HepG2 (cell line): ENCODE measurements around the gene PPIL6. TPM values are rescaled to one million over a fixed set of nuclear protein-coding genes. Genes with fewer than 3 reads are reported as not detected.

Experiments used
- CHCHD3 ChIP-seq: sonication (generic); formaldehyde crosslinking; IDR thresholded peaks from 2 replicates; pipeline ENCODE4 v1.8.0; 2022; ENCODE audit warnings: mild to moderate bottlenecking, missing genetic modification reagents, moderate library complexity
- FOXJ3 ChIP-seq: sonication (generic); formaldehyde crosslinking; IDR thresholded peaks from 2 replicates; pipeline ENCODE4 v1.4.0; 2020; ENCODE audit warnings: missing genetic modification reagents, mild to moderate bottlenecking, borderline replicate concordance
- GLMP ChIP-seq: sonication (generic); formaldehyde crosslinking; IDR thresholded peaks from 2 replicates; pipeline ENCODE4 v1.9.0; 2021; ENCODE audit warnings: missing genetic modification reagents, mild to moderate bottlenecking, borderline replicate concordance
- GMEB1 ChIP-seq: sonication (generic); formaldehyde crosslinking; IDR thresholded peaks from 2 replicates; pipeline ENCODE4 v1.5.1; 2020; ENCODE audit warnings: missing genetic modification reagents, mild to moderate bottlenecking, borderline replicate concordance
- HOXA7 ChIP-seq: sonication (generic); formaldehyde crosslinking; IDR thresholded peaks from 2 replicates; pipeline ENCODE4 v1.8.1; 2022; ENCODE audit warnings: mild to moderate bottlenecking, missing genetic modification reagents, moderate library complexity
- JUNB ChIP-seq: sonication (generic); formaldehyde crosslinking; IDR thresholded peaks from 2 replicates; pipeline ENCODE4 v1.8.0; 2022; ENCODE audit warnings: missing genetic modification reagents, mild to moderate bottlenecking, borderline replicate concordance
- KDM3A ChIP-seq: IDR thresholded peaks from 2 replicates; pipeline ENCODE4 v1.6.1; 2018; ENCODE audit warnings: low read depth, missing compliant biosample characterization
- KMT2B ChIP-seq: IDR thresholded peaks from 2 replicates; pipeline ENCODE4 v1.6.1; 2016; ENCODE audit warnings: missing genetic modification reagents, missing compliant biosample characterization
- MTF1 ChIP-seq: sonication (generic); formaldehyde crosslinking; IDR thresholded peaks from 2 replicates; pipeline ENCODE4 v1.5.0; 2020; ENCODE audit warnings: missing genetic modification reagents
- MXD3 ChIP-seq: IDR thresholded peaks from 2 replicates; pipeline ENCODE4 v1.6.1; 2016; ENCODE audit warnings: mild to moderate bottlenecking, missing biosample characterization, missing genetic modification reagents
- SRY ChIP-seq: sonication (generic); formaldehyde crosslinking; IDR thresholded peaks from 2 replicates; pipeline ENCODE4 v1.8.0; 2022; ENCODE audit warnings: mild to moderate bottlenecking, missing genetic modification reagents
- TBX2 ChIP-seq: sonication (generic); formaldehyde crosslinking; IDR thresholded peaks from 2 replicates; pipeline ENCODE4 v1.5.0; 2020; ENCODE audit warnings: missing genetic modification reagents, mild to moderate bottlenecking, borderline replicate concordance
- ZFP82 ChIP-seq: sonication (generic); formaldehyde crosslinking; IDR thresholded peaks from 2 replicates; pipeline ENCODE4 v1.5.1; 2020; ENCODE audit warnings: mild to moderate bottlenecking, missing genetic modification reagents, borderline replicate concordance
- ZKSCAN5 ChIP-seq: sonication (generic); formaldehyde crosslinking; IDR thresholded peaks from 2 replicates; pipeline ENCODE4 v1.5.1; 2020; ENCODE audit warnings: mild to moderate bottlenecking, missing genetic modification reagents
- ZNF33B ChIP-seq: sonication (generic); formaldehyde crosslinking; IDR thresholded peaks from 2 replicates; pipeline ENCODE4 v1.5.1; 2020; ENCODE audit warnings: mild to moderate bottlenecking, missing genetic modification reagents
- ZNF460 ChIP-seq: sonication (generic); formaldehyde crosslinking; IDR thresholded peaks from 2 replicates; pipeline ENCODE4 v1.5.1; 2020; ENCODE audit warnings: missing genetic modification reagents, mild to moderate bottlenecking, borderline replicate concordance
- ZNF543 ChIP-seq: sonication (generic); formaldehyde crosslinking; IDR thresholded peaks from 2 replicates; pipeline ENCODE4 v1.4.0; 2020; ENCODE audit warnings: mild to moderate bottlenecking, missing genetic modification reagents
- ZNF552 ChIP-seq: sonication (generic); formaldehyde crosslinking; IDR thresholded peaks from 2 replicates; pipeline ENCODE4 v1.9.0; 2022; ENCODE audit warnings: missing genetic modification reagents, mild to moderate bottlenecking, borderline replicate concordance
- ZNF790 ChIP-seq: sonication (generic); formaldehyde crosslinking; IDR thresholded peaks from 2 replicates; pipeline ENCODE4 v1.8.0; 2022; ENCODE audit warnings: missing genetic modification reagents, mild to moderate bottlenecking, borderline replicate concordance
- polyA plus RNA-seq, 8 experiments: library from polyadenylated mRNA; depleted of rRNA in 3 of 8; stranded (reverse) in 7 of 8; unstranded in 1 of 8; fragments of >200 nt; fragmentation: Illumina TruSeq in 4 of 8; extraction: Trizol in 4 of 8; gene quantifications; 2 replicates each; pipeline versions ENCODE4 v1.2.1 to v1.2.3, GENCODE V29; 2011 to 2016; ENCODE audit warnings: low read depth in 4 of 8, missing spikeins in 1 of 8, mixed read lengths in 1 of 8; ENCODE audit not compliant: insufficient read depth in 1 of 8
- total RNA-seq, 5 experiments: library from RNA; depleted of rRNA; stranded (reverse); fragments of >200 nt; fragmentation: Illumina TruSeq; extraction: Trizol; gene quantifications; 2 replicates each; pipeline ENCODE4 v1.2.3, GENCODE V29; 2016; ENCODE audit warnings: low read depth in 1 of 5
- TF ChIP-seq, protein P1 (sequence below): sonication (generic); formaldehyde crosslinking; IDR thresholded peaks from 2 replicates; pipeline ENCODE4 v1.9.0; 2021; ENCODE audit warnings: mild to moderate bottlenecking, missing genetic modification reagents

The PPIL6 gene
- total and polyA plus RNA-seq, 2 of the 13 experiments (the other 11 are each of a cell fraction or from before 2014, with no cell fraction given), result 0.22 to 0.46 TPM

DNA sequence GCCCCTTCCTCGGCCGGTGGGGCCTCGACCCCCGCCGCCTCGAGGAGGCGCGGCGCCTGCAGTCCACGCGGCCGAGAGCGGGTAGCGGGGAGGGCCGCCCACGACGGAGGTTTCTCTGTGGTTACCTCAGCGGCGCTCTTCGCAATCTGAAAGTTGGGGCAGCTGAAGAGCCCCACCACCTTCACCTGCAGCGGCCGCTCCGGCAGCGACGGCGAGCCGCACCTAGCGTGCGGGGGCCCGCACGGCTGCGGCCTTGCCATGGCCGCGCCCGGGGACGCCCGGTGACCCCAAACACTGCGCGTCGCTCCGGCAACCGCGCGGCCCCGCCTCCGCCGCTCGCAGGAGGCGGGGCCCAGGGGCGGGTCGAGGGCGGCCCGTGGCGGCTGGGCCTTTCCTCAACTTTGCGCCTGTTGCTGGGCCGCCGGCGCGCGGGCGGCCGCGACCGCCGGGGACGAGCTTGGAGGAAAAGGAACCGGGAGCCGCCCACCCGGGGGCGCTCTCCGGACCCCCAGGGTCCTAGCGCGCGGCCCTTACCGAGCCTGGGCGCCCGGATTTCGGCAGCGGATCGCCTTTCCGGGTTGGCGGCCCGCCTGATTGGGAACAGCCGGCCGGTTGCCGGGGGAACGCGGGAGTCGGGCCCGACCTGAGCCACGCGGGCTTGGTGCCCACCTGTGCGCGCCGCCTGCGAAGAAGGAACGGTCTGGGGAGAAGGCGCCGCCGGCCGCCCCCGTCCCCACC is at the start of gene PPIL6, which contains the start of gene SMPD2 (continued):
- peak; percentile 62; the same call in 1 of the 2 replicates for TF ChIP-seq TBX2 (CRISPR knock-in tag)
- no peak; the same call in 1 of the 2 replicates for TF ChIP-seq ZNF543 (CRISPR knock-in tag)
- no peak for TF ChIP-seq ZNF460 (CRISPR knock-in tag)
- no peak for TF ChIP-seq GLMP (CRISPR knock-in tag)
- 0 out of 2 replicates have a peak, but pooled peaks have one; percentile 28 for TF ChIP-seq ZNF552 (CRISPR knock-in tag)
- no peak for TF ChIP-seq JUNB (CRISPR knock-in tag)
- TF ChIP-seq SRY, result peak; percentile 88
- peak; percentile 42 for TF ChIP-seq KMT2B
- no peak for TF ChIP-seq FOXJ3 (CRISPR knock-in tag)
- TF ChIP-seq ZNF790 (CRISPR knock-in tag), result peak; percentile 34; the same call in 1 of the 2 replicates
- no peak for TF ChIP-seq KDM3A (CRISPR knock-in tag)
- TF ChIP-seq ZKSCAN5 (CRISPR knock-in tag), result no peak
- TF ChIP-seq, protein P1, sequence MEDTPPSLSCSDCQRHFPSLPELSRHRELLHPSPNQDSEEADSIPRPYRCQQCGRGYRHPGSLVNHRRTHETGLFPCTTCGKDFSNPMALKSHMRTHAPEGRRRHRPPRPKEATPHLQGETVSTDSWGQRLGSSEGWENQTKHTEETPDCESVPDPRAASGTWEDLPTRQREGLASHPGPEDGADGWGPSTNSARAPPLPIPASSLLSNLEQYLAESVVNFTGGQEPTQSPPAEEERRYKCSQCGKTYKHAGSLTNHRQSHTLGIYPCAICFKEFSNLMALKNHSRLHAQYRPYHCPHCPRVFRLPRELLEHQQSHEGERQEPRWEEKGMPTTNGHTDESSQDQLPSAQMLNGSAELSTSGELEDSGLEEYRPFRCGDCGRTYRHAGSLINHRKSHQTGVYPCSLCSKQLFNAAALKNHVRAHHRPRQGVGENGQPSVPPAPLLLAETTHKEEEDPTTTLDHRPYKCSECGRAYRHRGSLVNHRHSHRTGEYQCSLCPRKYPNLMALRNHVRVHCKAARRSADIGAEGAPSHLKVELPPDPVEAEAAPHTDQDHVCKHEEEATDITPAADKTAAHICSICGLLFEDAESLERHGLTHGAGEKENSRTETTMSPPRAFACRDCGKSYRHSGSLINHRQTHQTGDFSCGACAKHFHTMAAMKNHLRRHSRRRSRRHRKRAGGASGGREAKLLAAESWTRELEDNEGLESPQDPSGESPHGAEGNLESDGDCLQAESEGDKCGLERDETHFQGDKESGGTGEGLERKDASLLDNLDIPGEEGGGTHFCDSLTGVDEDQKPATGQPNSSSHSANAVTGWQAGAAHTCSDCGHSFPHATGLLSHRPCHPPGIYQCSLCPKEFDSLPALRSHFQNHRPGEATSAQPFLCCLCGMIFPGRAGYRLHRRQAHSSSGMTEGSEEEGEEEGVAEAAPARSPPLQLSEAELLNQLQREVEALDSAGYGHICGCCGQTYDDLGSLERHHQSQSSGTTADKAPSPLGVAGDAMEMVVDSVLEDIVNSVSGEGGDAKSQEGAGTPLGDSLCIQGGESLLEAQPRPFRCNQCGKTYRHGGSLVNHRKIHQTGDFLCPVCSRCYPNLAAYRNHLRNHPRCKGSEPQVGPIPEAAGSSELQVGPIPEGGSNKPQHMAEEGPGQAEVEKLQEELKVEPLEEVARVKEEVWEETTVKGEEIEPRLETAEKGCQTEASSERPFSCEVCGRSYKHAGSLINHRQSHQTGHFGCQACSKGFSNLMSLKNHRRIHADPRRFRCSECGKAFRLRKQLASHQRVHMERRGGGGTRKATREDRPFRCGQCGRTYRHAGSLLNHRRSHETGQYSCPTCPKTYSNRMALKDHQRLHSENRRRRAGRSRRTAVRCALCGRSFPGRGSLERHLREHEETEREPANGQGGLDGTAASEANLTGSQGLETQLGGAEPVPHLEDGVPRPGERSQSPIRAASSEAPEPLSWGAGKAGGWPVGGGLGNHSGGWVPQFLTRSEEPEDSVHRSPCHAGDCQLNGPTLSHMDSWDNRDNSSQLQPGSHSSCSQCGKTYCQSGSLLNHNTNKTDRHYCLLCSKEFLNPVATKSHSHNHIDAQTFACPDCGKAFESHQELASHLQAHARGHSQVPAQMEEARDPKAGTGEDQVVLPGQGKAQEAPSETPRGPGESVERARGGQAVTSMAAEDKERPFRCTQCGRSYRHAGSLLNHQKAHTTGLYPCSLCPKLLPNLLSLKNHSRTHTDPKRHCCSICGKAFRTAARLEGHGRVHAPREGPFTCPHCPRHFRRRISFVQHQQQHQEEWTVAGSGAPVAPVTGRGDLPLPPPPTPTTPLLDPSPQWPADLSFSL (CRISPR knock-in tag), result no peak
- no peak for TF ChIP-seq ZFP82 (CRISPR knock-in tag)
- TF ChIP-seq GMEB1 (CRISPR knock-in tag), result no peak; the same call in 1 of the 2 replicates
- no peak for TF ChIP-seq CHCHD3 (CRISPR knock-in tag)
- peak; percentile 77; the same call in 1 of the 2 replicates for TF ChIP-seq HOXA7 (CRISPR knock-in tag)
- TF ChIP-seq MTF1, result peak; percentile 58
- TF ChIP-seq MXD3 (CRISPR knock-in tag), result peak; percentile 68
- TF ChIP-seq ZNF33B, result no peak
